Activated naive CD4-positive, alpha-beta T cell treated with anti-CD3 and anti-CD28 coated beads, Interleukin-2, amount 50 U/mL, for 24 hours (primary cell): ENCODE results near the gene SLC38A8.

Experiments
- H3K27ac Mint-ChIP-seq: one replicate; pipeline ENCODE4 v1.8.0; 2021; ENCODE audit warnings: mild to moderate bottlenecking, mixed read lengths
- H3K27me3 Mint-ChIP-seq: one replicate; pipeline ENCODE4 v1.8.0; 2021; ENCODE audit warnings: mixed read lengths
- H3K36me3 Mint-ChIP-seq: one replicate; pipeline ENCODE4 v1.8.0; 2021; ENCODE audit warnings: mixed read lengths
- H3K4me1 Mint-ChIP-seq: one replicate; pipeline ENCODE4 v1.8.0; 2021; ENCODE audit warnings: mixed read lengths
- H3K4me3 Mint-ChIP-seq: one replicate; pipeline ENCODE4 v1.8.0; 2021; ENCODE audit warnings: mild to moderate bottlenecking, mixed read lengths
- H3K9me3 Mint-ChIP-seq: one replicate; pipeline ENCODE4 v1.8.0; 2021; ENCODE audit warnings: mixed read lengths

Gene SLC38A8

GRCh38 chr16:84007965-84008364, 34.6 kb downstream of the SLC38A8 start:
- H3K4me1 Mint-ChIP-seq: no peaks in the 10 kb centered on the region
- no peaks in the 10 kb centered on the region for H3K27me3 Mint-ChIP-seq
- no peaks in the 10 kb centered on the region for H3K9me3 Mint-ChIP-seq
- H3K27ac Mint-ChIP-seq: no peak overlapping the region
- H3K4me3 Mint-ChIP-seq: no peak overlapping the region
- no peaks in the 10 kb centered on the region for H3K36me3 Mint-ChIP-seq

- H3K27ac Mint-ChIP-seq: no peak overlapping the region
- no peaks in the 10 kb centered on the region for H3K9me3 Mint-ChIP-seq
- no peaks in the 10 kb centered on the region for H3K27me3 Mint-ChIP-seq
- no peaks in the 10 kb centered on the region for H3K4me1 Mint-ChIP-seq
- H3K4me3 Mint-ChIP-seq: no peak overlapping the region
- H3K36me3 Mint-ChIP-seq: no peaks in the 10 kb centered on the region
These were observed 35.1 kb downstream of the SLC38A8 start for GRCh38 chr16:84007520-84007919.

- Mint-ChIP-seq H3K36me3 (no peaks in the 10 kb centered on the region), H3K27ac (no peak overlapping the region), H3K4me3 (no peak overlapping the region), H3K27me3 (no peaks in the 10 kb centered on the region), H3K9me3 (no peaks in the 10 kb centered on the region), H3K4me1 (no peaks in the 10 kb centered on the region)
These were observed 37.2 kb downstream of the SLC38A8 start for GRCh38 chr16:84005391-84005790.

- no peaks in the 10 kb centered on the region for H3K9me3 Mint-ChIP-seq
- no peaks in the 10 kb centered on the region for H3K4me1 Mint-ChIP-seq
- no peak overlapping the region for H3K27ac Mint-ChIP-seq
- no peaks in the 10 kb centered on the region for H3K27me3 Mint-ChIP-seq
- H3K4me3 Mint-ChIP-seq: no peak overlapping the region
- H3K36me3 Mint-ChIP-seq: no peaks in the 10 kb centered on the region
These were observed 38.2 kb downstream of the SLC38A8 start for GRCh38 chr16:84004442-84004841.

- H3K4me1 Mint-ChIP-seq: no peaks in the 10 kb centered on the region
- no peak overlapping the region for H3K27ac Mint-ChIP-seq
- no peaks in the 10 kb centered on the region for H3K36me3 Mint-ChIP-seq
- H3K9me3 Mint-ChIP-seq: no peaks in the 10 kb centered on the region
- no peak overlapping the region for H3K4me3 Mint-ChIP-seq
- no peaks in the 10 kb centered on the region for H3K27me3 Mint-ChIP-seq
These were observed 39.6 kb downstream of the SLC38A8 start for GRCh38 chr16:84003038-84003437.

- no peak overlapping the region for H3K4me3 Mint-ChIP-seq
- H3K27me3 Mint-ChIP-seq: no peaks in the 10 kb centered on the region
- no peaks in the 10 kb centered on the region for H3K4me1 Mint-ChIP-seq
- H3K9me3 Mint-ChIP-seq: no peaks in the 10 kb centered on the region
- H3K36me3 Mint-ChIP-seq: no peaks in the 10 kb centered on the region
- no peak overlapping the region for H3K27ac Mint-ChIP-seq
These were observed 40.9 kb downstream of the SLC38A8 start for GRCh38 chr16:84001726-84002125.

GRCh38 chr16:84000989-84001642, 41.5 kb downstream of the SLC38A8 start:
- no peaks in the 10 kb centered on the region for H3K9me3 Mint-ChIP-seq
- H3K27me3 Mint-ChIP-seq: peaks cover 4% of the 10 kb centered on the region
- no peak overlapping the region for H3K27ac Mint-ChIP-seq
- peaks cover 1% of the 10 kb centered on the region for H3K4me1 Mint-ChIP-seq
- no peaks in the 10 kb centered on the region for H3K36me3 Mint-ChIP-seq
- H3K4me3 Mint-ChIP-seq: no peak overlapping the region

- H3K27me3 Mint-ChIP-seq: peaks cover 12% of the 10 kb centered on the region
These were observed 44.5 kb downstream of the SLC38A8 start for GRCh38 chr16:83998091-83998490.

GRCh38 chr16:83996481-83997252, 45.9 kb downstream of the SLC38A8 start:
- Mint-ChIP-seq H3K27me3 (peaks cover 12% of the 10 kb centered on the region), H3K9me3 (no peaks in the 10 kb centered on the region), H3K27ac (no peak overlapping the region), H3K4me3 (no peak overlapping the region), H3K36me3 (no peaks in the 10 kb centered on the region), H3K4me1 (peaks cover 3% of the 10 kb centered on the region)

More at GRCh38 chr16:83998091-83998490, 44.5 kb downstream of the SLC38A8 start:
- H3K36me3 Mint-ChIP-seq: no peaks in the 10 kb centered on the region
- no peak overlapping the region for H3K4me3 Mint-ChIP-seq
- H3K9me3 Mint-ChIP-seq: no peaks in the 10 kb centered on the region
- no peak overlapping the region for H3K27ac Mint-ChIP-seq
- H3K4me1 Mint-ChIP-seq: peaks cover 3% of the 10 kb centered on the region

- Mint-ChIP-seq H3K27ac (no peak overlapping the region), H3K4me1 (peaks cover 3% of the 10 kb centered on the region), H3K27me3 (peaks cover 12% of the 10 kb centered on the region), H3K36me3 (no peaks in the 10 kb centered on the region), H3K4me3 (no peak overlapping the region), H3K9me3 (no peaks in the 10 kb centered on the region)
These were observed 46.8 kb downstream of the SLC38A8 start for GRCh38 chr16:83995754-83996153.

GRCh38 chr16:83994703-83995102, 47.9 kb downstream of the SLC38A8 start:
- H3K36me3 Mint-ChIP-seq: no peaks in the 10 kb centered on the region
- no peaks in the 10 kb centered on the region for H3K9me3 Mint-ChIP-seq
- peaks cover 16% of the 10 kb centered on the region for H3K27me3 Mint-ChIP-seq
- no peak overlapping the region for H3K4me3 Mint-ChIP-seq
- H3K27ac Mint-ChIP-seq: no peak overlapping the region
- peaks cover 3% of the 10 kb centered on the region for H3K4me1 Mint-ChIP-seq

GRCh38 chr16:83994087-83994486, 48.5 kb downstream of the SLC38A8 start:
- Mint-ChIP-seq H3K9me3 (no peaks in the 10 kb centered on the region), H3K4me3 (no peak overlapping the region), H3K27me3 (peaks cover 16% of the 10 kb centered on the region), H3K27ac (no peak overlapping the region), H3K4me1 (peaks cover 3% of the 10 kb centered on the region), H3K36me3 (no peaks in the 10 kb centered on the region)

- Mint-ChIP-seq H3K36me3 (no peaks in the 10 kb centered on the region), H3K4me1 (peaks cover 3% of the 10 kb centered on the region), H3K4me3 (no peak overlapping the region), H3K9me3 (no peaks in the 10 kb centered on the region), H3K27ac (no peak overlapping the region), H3K27me3 (peaks cover 16% of the 10 kb centered on the region)
These were observed 50.0 kb downstream of the SLC38A8 start for GRCh38 chr16:83992624-83993023.

GRCh38 chr16:83990492-83990891, 52.1 kb downstream of the SLC38A8 start:
- Mint-ChIP-seq H3K4me3 (no peak overlapping the region), H3K9me3 (no peaks in the 10 kb centered on the region), H3K27ac (no peak overlapping the region), H3K36me3 (no peaks in the 10 kb centered on the region), H3K4me1 (no peaks in the 10 kb centered on the region), H3K27me3 (peaks cover 11% of the 10 kb centered on the region)

GRCh38 chr16:83989300-83989699, 53.3 kb downstream of the SLC38A8 start:
- Mint-ChIP-seq H3K27me3 (peaks cover 8% of the 10 kb centered on the region), H3K27ac (no peak overlapping the region), H3K36me3 (no peaks in the 10 kb centered on the region), H3K4me3 (no peak overlapping the region), H3K4me1 (no peaks in the 10 kb centered on the region), H3K9me3 (no peaks in the 10 kb centered on the region)

GRCh38 chr16:83983491-83983890, 59.1 kb downstream of the SLC38A8 start:
- no peaks in the 10 kb centered on the region for H3K4me1 Mint-ChIP-seq
- no peaks in the 10 kb centered on the region for H3K27me3 Mint-ChIP-seq
- peaks cover 6% of the 10 kb centered on the region for H3K9me3 Mint-ChIP-seq
- no peaks in the 10 kb centered on the region for H3K36me3 Mint-ChIP-seq
- H3K4me3 Mint-ChIP-seq: no peak overlapping the region
- H3K27ac Mint-ChIP-seq: no peak overlapping the region
